HG02885 (cell line): Measurements from ENCODE around the gene KIF26A.

Experiments
- ATAC-seq: cut with Tn5 transposase; IDR thresholded peaks from one replicate; pipeline ENCODE4 v1.9.1; 2021; ENCODE audit warnings: mild to moderate bottlenecking; ENCODE audit not compliant: unreplicated experiment, poor library complexity

KIF26A gene

DNA sequence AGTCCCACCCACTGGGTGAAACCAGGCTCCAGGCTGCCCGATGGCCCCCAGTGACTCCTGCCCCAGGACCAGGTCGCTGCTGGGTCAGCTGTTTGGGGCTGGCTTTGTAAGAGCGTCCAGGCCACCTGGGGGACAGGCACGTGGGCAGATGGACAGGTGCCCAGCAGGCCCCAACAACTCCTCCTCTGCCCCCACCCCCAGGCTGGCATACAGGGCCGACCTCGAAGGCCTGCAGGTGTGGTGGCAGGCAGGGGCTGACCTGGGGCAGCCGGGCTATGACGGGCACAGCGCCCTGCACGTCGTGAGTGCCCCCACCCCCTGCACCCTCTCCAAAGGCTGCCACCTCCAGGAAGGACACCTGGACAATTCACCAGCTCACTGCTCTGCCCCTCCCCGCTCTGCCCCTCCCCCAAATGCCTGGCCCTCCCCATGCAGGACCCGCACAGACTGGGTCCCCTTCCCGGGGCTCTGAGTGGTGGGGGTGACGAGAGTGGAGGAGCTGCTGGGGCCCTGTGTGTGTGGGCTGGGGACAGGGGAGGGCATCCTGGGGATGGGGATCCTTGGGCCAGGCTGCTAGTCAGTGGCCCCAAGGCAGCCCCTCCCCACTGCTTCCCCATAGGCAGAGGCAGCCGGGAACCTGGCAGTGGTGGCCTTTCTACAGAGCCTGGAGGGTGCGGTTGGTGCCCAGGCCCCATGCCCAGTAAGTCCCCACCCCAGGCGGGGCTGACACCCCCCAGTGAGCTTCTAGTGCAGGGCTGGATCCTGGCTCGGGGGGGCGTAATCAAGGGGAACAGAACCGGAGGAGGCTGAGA, 26.9 kb upstream of the KIF26A start:
- ATAC-seq: no peak

DNA sequence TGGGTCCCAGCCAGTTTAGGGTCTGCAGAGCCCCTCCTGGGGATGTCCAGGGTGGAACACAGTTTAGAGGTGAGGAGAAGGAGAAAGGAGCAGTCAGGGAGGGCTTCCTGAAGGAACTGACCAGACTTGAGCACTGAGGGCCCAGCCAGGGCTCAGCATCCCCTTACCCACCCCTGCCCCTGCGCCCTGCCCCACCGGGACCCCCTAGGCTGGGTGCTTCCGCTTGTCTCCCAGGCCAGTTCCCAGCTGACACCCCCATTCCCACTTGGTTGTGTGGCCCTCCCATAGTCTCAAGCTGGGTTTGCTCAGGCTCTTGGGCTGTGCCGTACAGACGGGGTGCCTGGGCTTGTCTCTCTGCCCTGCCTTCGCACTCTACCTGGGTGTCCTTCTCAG, 26.3 kb upstream of the KIF26A start:
- ATAC-seq: no peak

- no peak for ATAC-seq
Observed at GRCh38 chr14:104112609-104113571, 25.5 kb upstream of the KIF26A start.

GRCh38 chr14:104113631-104114420, 24.6 kb upstream of the KIF26A start:
- no peak for ATAC-seq

GRCh38 chr14:104114421-104115130, 23.8 kb upstream of the KIF26A start:
- no peak for ATAC-seq

DNA sequence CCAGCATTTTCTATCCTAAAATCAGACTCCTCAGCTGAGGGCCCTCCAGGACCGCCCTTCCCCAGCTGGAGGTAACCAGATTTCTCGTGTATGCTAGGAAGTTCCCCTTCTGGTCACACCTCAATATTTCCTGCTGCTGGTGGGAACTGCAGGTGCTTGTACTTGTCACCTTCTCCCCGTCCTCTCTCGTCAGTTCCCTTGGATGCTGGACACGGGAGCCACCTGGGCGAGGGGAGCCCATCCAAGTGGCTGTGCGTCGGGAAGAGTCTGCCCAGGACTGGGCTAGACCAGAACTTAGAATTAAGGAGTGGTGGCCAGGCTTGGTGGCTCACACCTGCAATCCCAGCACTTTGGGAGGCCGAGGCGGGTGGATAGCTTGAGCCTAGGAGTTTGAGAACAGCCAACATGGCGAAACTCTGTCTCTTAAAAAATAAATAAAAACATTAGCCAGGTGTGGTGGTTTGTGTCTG, 23.2 kb upstream of the KIF26A start:
- ATAC-seq: no peak

DNA sequence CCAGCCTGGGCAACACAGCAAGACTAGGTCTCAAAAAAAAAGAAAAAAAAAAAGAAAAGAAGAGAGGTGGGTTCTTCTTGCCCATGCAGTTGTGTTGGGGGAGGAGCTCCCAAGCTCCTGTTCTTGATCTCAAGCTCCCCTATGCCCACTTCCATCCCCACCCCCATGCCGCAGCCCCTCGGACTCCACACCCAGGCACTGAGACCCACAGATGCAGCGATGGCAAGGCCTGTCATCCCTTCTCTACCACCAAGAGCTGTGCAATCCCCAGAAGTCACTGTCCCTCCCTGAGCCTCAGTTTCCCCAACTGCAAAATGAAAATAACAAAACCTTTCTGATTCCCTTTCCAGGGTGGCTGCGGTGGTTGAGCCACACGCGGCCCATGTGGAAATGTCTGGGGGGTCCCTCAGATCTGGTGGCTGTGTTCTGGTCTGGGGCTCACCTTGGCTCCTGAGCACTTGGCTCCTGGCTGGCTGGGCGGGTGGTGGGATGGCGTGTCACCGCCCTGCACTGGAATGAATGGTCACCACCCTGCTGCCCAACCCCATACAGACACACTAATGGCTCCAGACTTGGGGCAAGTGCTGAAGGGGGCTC, 22.6 kb upstream of the KIF26A start:
- ATAC-seq: no peak

DNA sequence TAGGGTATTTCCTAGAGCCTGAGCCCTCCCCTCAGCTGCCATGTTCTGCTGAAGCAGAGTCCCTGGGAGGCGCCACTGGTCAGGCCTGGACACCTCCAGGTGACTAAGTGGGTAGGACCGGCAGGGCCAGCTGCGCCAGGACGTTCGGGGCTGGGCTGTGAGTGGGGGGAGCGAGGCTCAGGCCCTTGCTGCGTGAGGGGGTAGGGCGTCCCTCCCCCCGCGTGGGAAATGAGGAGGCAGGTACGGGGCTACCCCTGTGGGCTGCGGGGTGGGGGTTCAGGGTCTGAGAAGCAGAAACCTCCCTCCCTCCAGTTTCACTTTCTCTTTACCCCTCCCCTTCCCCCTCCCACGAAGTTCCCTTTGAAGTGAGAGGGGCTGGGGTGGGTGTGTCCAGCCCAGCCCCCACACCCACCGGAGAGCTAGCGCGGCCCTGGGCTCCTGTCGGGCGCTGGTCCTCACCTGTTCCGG, 22.1 kb upstream of the KIF26A start:
- no peak for ATAC-seq

GRCh38 chr14:104116756-104117340, 21.5 kb upstream of the KIF26A start:
- ATAC-seq: no peak

- ATAC-seq: no peak
Observed at GRCh38 chr14:104117341-104118005, 20.9 kb upstream of the KIF26A start.

GRCh38 chr14:104118006-104118844, 20.2 kb upstream of the KIF26A start:
- ATAC-seq: no peak

DNA sequence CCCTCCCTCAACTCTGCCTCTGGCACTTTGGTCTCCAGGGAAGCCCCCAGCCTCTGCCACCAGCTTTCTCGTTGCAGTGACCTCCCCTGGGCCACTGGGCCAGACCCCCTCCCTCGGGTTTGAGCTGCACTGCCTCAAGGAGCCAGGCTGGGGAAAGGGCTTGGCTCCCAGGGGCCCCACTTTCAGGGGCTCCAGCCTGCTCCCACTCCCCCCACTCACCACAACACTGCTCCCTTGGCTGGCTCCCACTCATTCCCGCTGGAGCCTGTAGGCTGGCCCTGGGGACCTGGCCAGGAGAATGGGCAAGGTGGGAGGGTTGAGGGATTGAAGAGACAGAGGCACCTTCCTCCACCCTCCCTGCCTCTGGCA, 19.3 kb upstream of the KIF26A start:
- no peak for ATAC-seq

GRCh38 chr14:104119488-104120251, 18.7 kb upstream of the KIF26A start:
- ATAC-seq: no peak

DNA sequence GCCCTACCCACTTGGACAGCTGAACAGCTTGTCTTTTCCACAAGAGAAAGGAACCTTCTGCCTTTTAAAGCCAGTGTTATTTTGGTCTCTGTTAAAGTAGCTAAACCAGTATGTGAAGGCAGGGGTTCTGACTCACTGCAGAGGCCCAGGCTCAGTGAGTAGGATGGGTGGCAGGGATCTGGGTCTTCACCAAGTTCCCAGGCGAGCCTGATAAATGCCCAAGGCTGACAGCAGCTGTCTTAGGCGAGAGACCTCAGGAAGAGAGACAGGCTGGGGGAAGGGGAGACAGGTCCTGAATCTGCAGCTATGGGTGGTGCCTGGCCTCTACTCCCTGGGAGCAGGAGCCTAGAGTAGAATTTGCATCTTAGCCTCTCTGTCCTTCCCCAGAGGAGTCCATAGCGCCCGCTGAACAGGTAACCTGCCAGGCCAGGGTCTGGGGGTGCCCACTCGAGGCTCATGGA, 18.1 kb upstream of the KIF26A start:
- ATAC-seq: no peak

GRCh38 chr14:104121142-104121541, 17.2 kb upstream of the KIF26A start:
- no peak for ATAC-seq

DNA sequence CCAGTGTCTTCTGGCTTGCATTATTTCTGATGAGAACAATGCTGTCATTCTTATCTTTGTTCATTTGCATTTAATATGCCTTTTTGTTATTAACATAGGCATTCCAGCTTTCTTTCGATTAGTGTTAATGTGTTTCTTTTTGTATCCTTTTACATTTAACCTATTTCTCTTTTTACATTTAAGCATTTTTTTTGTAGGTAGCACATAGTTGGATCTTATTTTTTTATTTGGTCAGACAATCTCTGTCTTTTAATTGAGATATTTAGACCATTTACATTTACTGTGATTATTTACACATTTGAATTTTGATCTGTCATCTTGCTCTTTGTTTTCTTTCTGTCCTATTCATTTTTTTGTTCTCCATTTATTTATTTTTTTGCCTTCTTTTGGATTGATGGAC, 14.5 kb upstream of the KIF26A start:
- no peak for ATAC-seq

- no peak for ATAC-seq
Observed at GRCh38 chr14:104125011-104125410, 13.4 kb upstream of the KIF26A start.
